Measurements from ENCODE around the gene TBC1D7.

Gene TBC1D7

GRCh38 chr6:13319891-13320564 is 8.3 kb downstream of the TBC1D7 start:
- POLR2A ChIA-PET, result interaction anchor here (1.2 kb wide), 1 partner anchor 8 kb away, joined by 4 read pairs; the partner anchor contains the start of gene TBC1D7
- DNase-seq (ENCODE audit: extremely low spot score), result no peak
- TF ChIP-seq SP1 (IDR thresholded peaks at IDR 0.05), result no peak
- no peak for TF ChIP-seq ELF4 (IDR thresholded peaks at IDR 0.05)
- no peak for TF ChIP-seq PKNOX1 (IDR thresholded peaks at IDR 0.05)
- no peak for TF ChIP-seq HDGF (IDR thresholded peaks at IDR 0.05; ENCODE audit: borderline replicate concordance)
- no peak for TF ChIP-seq SUZ12 (IDR thresholded peaks at IDR 0.05)
- TF ChIP-seq LEF1 (IDR thresholded peaks at IDR 0.05; ENCODE audit: borderline replicate concordance), result no peak
- TF ChIP-seq FOXM1 (IDR thresholded peaks at IDR 0.05; ENCODE audit: borderline replicate concordance), result no peak
- TF ChIP-seq ZNF384 (IDR thresholded peaks at IDR 0.05), result no peak
- TF ChIP-seq TARDBP (IDR thresholded peaks at IDR 0.05), result no peak
- no peak for TF ChIP-seq BHLHE40 (IDR thresholded peaks at IDR 0.05; ENCODE audit: borderline replicate concordance)
- TF ChIP-seq ARNT (IDR thresholded peaks at IDR 0.05), result no peak
- TF ChIP-seq NFRKB (IDR thresholded peaks at IDR 0.05), result no peak
- TF ChIP-seq FOXA1 (IDR thresholded peaks at IDR 0.05), result no peak
- CTCF ChIA-PET, result no interaction called here

GRCh38 chr6:13318821-13319220 is 9.5 kb downstream of the TBC1D7 start:
- CTCF ChIA-PET, result interaction anchor here (0.5 kb wide), 1 partner anchor 748 kb away, joined by 3 read pairs; no protein-coding TSS in a partner anchor
- no peak for DNase-seq (ENCODE audit: extremely low spot score)
- TF ChIP-seq ELF4 (IDR thresholded peaks at IDR 0.05) (no peak), CTBP1 (IDR thresholded peaks at IDR 0.05; ENCODE audit: borderline replicate concordance) (no peak), PKNOX1 (IDR thresholded peaks at IDR 0.05) (no peak), FOXM1 (IDR thresholded peaks at IDR 0.05; ENCODE audit: borderline replicate concordance) (no peak), HDGF (IDR thresholded peaks at IDR 0.05; ENCODE audit: borderline replicate concordance) (no peak), LEF1 (IDR thresholded peaks at IDR 0.05; ENCODE audit: borderline replicate concordance) (no peak), BHLHE40 (IDR thresholded peaks at IDR 0.05; ENCODE audit: borderline replicate concordance) (no peak), ARNT (IDR thresholded peaks at IDR 0.05) (no peak), FOXK2 (IDR thresholded peaks at IDR 0.05) (no peak), ZNF384 (IDR thresholded peaks at IDR 0.05) (no peak), SUZ12 (IDR thresholded peaks at IDR 0.05) (no peak), L3MBTL2 (conservative IDR thresholded peaks at IDR 0.05) (no peak), FOXA1 (IDR thresholded peaks at IDR 0.05) (no peak), NFRKB (IDR thresholded peaks at IDR 0.05) (no peak), TARDBP (IDR thresholded peaks at IDR 0.05) (no peak), SP1 (IDR thresholded peaks at IDR 0.05) (no peak)
- POLR2A ChIA-PET, result interaction anchor here (1.2 kb wide), 1 partner anchor 10 kb away, joined by 4 read pairs; the partner anchor contains the start of gene TBC1D7

GRCh38 chr6:13315896-13316295 is 12.4 kb downstream of the TBC1D7 start:
- no peak for DNase-seq (ENCODE audit: extremely low spot score)
- TF ChIP-seq L3MBTL2 (conservative IDR thresholded peaks at IDR 0.05) (no peak), SP1 (IDR thresholded peaks at IDR 0.05) (no peak), BHLHE40 (IDR thresholded peaks at IDR 0.05; ENCODE audit: borderline replicate concordance) (no peak), PKNOX1 (IDR thresholded peaks at IDR 0.05) (no peak), CTBP1 (IDR thresholded peaks at IDR 0.05; ENCODE audit: borderline replicate concordance) (no peak)
- CTCF ChIA-PET, result no interaction called here
- POLR2A ChIA-PET, result no interaction called here

GRCh38 chr6:13314806-13315205 is 13.5 kb downstream of the TBC1D7 start:
- ChIA-PET CTCF (interaction anchor here (1.1 kb wide), 1 partner anchor 120 kb away, joined by 3 read pairs; no protein-coding TSS in a partner anchor), POLR2A (interaction anchor here (1.6 kb wide), 1 partner anchor 13 kb away, joined by 7 read pairs; the partner anchor contains the start of gene TBC1D7)
- TF ChIP-seq NFRKB (IDR thresholded peaks at IDR 0.05), result no peak
- TF ChIP-seq SP1 (IDR thresholded peaks at IDR 0.05), result no peak
- TF ChIP-seq SUZ12 (IDR thresholded peaks at IDR 0.05), result no peak
- no peak for TF ChIP-seq FOXK2 (IDR thresholded peaks at IDR 0.05)
- no peak for TF ChIP-seq FOXM1 (IDR thresholded peaks at IDR 0.05; ENCODE audit: borderline replicate concordance)
- no peak for TF ChIP-seq CTBP1 (IDR thresholded peaks at IDR 0.05; ENCODE audit: borderline replicate concordance)
- no peak for TF ChIP-seq HDGF (IDR thresholded peaks at IDR 0.05; ENCODE audit: borderline replicate concordance)
- TF ChIP-seq PKNOX1 (IDR thresholded peaks at IDR 0.05), result no peak
- no peak for TF ChIP-seq LEF1 (IDR thresholded peaks at IDR 0.05; ENCODE audit: borderline replicate concordance)
- TF ChIP-seq TARDBP (IDR thresholded peaks at IDR 0.05), result no peak
- no peak for TF ChIP-seq BHLHE40 (IDR thresholded peaks at IDR 0.05; ENCODE audit: borderline replicate concordance)
- no peak for TF ChIP-seq FOXA1 (IDR thresholded peaks at IDR 0.05)
- TF ChIP-seq ELF4 (IDR thresholded peaks at IDR 0.05), result no peak
- no peak for TF ChIP-seq L3MBTL2 (conservative IDR thresholded peaks at IDR 0.05)
- TF ChIP-seq ARNT (IDR thresholded peaks at IDR 0.05), result no peak
- TF ChIP-seq ZNF384 (IDR thresholded peaks at IDR 0.05), result no peak
- DNase-seq (ENCODE audit: extremely low spot score), result no peak

GRCh38 chr6:13311155-13311554 is 17.2 kb downstream of the TBC1D7 start:
- CTCF ChIA-PET, result interaction anchor here (0.7 kb wide), 1 partner anchor 299 kb away, joined by 3 read pairs; no protein-coding TSS in a partner anchor
- no peak for DNase-seq (ENCODE audit: extremely low spot score)
- no peak for TF ChIP-seq FOXK2 (IDR thresholded peaks at IDR 0.05)
- no peak for TF ChIP-seq ARNT (IDR thresholded peaks at IDR 0.05)
- TF ChIP-seq LEF1 (IDR thresholded peaks at IDR 0.05; ENCODE audit: borderline replicate concordance), result no peak
- no peak for TF ChIP-seq HDGF (IDR thresholded peaks at IDR 0.05; ENCODE audit: borderline replicate concordance)
- POLR2A ChIA-PET, result interaction anchor here (1.1 to 1.5 kb wide), 2 partner anchors 17 to 18 kb away, joined by 4 to 5 read pairs; partner anchors contain the start of gene TBC1D7
